Astrocyte of the spinal cord (primary cell): ENCODE measurements around the gene SUPT20HL2.
A peak's percentile ranks its signal among the peaks of the same experiment; 100 is the strongest.

Experiments used
- DNase-seq: peaks from one replicate; pipeline ENCODE4 v3.0.0; 2011; ENCODE audit warnings: low read depth, low spot score
- H3K4me3 ChIP-seq: 2 replicates; pipeline ENCODE4 v1.5.1; 2011; ENCODE audit warnings: low read depth, mild to moderate bottlenecking, low read length, moderate library complexity
- in situ Hi-C: cut with HindIII; loops from 2 replicates; pipeline ENCODE4 v1.10.0; 2017; ENCODE audit warnings: low sequenced_read_pairs
- TF ChIP-seq, protein P1 (sequence below): IDR thresholded peaks from 2 replicates; pipeline ENCODE4 v1.5.1; 2012; ENCODE audit warnings: low read depth, mild to moderate bottlenecking, low read length, inconsistent platforms

The SUPT20HL2 gene

DNA sequence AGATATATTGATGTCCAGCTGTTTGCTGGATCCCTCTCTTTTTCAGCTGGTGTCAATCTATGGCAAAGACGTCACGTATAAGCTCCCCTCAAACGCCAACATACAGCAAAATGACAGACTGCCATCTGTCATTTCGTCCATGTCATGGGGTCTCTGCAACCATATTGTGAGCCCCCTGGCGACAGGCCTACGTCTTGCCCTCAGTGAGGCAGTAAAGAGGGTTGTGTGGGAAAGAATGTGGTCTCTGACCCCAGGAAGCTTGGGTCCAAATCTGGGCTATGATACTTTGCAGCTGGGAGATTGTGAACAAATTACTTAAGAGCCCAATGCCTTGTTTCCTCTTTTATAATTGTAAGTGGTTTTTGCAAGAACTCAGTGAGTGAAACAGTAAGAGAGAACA is 7.4 kb downstream of the SUPT20HL2 start:
- DNase-seq: no peak
- no peak overlapping the region for H3K4me3 ChIP-seq
- TF ChIP-seq, protein P1, sequence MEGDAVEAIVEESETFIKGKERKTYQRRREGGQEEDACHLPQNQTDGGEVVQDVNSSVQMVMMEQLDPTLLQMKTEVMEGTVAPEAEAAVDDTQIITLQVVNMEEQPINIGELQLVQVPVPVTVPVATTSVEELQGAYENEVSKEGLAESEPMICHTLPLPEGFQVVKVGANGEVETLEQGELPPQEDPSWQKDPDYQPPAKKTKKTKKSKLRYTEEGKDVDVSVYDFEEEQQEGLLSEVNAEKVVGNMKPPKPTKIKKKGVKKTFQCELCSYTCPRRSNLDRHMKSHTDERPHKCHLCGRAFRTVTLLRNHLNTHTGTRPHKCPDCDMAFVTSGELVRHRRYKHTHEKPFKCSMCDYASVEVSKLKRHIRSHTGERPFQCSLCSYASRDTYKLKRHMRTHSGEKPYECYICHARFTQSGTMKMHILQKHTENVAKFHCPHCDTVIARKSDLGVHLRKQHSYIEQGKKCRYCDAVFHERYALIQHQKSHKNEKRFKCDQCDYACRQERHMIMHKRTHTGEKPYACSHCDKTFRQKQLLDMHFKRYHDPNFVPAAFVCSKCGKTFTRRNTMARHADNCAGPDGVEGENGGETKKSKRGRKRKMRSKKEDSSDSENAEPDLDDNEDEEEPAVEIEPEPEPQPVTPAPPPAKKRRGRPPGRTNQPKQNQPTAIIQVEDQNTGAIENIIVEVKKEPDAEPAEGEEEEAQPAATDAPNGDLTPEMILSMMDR: no peak
- in situ Hi-C loops: no loop called here

DNA sequence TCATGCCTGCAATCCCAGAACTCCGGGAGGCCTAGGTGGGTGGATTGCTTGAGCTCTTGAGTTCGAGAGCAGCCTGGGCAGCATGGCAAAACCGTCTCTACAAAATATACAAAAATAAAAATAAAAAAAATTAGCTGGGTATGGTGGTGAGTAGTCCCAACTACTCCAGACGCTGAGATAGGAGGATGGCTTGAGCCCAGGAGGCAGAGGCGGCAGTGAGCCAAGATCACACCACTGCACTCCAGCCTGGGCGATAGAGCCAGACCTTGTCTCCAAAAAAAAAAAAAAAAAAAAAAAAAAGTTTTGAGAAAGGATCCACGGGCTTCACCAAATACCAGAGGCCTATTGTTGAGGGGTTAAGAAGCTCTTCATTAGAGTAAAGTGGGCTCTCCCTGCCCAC is 8.0 kb downstream of the SUPT20HL2 start:
- no peak for DNase-seq
- no peak overlapping the region for H3K4me3 ChIP-seq
- TF ChIP-seq, protein P1: no peak
- in situ Hi-C loops: no loop called here

- TF ChIP-seq, protein P1: no peak
- in situ Hi-C loops: no loop called here
- no peak overlapping the region for H3K4me3 ChIP-seq
- no peak for DNase-seq
These were observed 12.1 kb downstream of the SUPT20HL2 start for GRCh38 chrX:24301806-24302205.

- TF ChIP-seq, protein P1: no peak
- in situ Hi-C loops: no loop called here
- H3K4me3 ChIP-seq: no peak overlapping the region
- DNase-seq: no peak
These were observed 12.8 kb downstream of the SUPT20HL2 start for GRCh38 chrX:24301060-24301459.

DNA sequence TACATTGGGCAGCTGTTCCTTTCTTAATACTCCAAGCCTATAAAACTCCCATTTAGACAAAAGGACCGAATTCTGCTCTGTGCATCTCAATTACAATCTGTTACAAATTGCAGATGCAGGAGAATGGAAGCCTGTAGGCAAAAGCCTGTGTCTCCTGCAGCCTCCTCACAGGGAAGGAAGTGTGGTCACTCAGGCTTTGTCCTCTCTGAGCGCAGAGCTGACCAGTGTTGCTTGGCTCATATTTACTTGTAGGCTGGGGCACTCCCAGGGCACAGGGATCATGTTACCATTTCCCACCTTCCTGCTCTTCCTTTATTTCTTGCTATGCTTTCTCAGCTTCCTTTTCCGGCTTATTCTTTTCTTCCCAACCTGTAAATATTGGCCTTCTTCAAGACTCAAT is 15.7 kb downstream of the SUPT20HL2 start:
- no peak overlapping the region for H3K4me3 ChIP-seq
- DNase-seq: no peak
- in situ Hi-C loops: no loop called here
- TF ChIP-seq, protein P1: no peak

GRCh38 chrX:24294619-24295018 is 19.2 kb downstream of the SUPT20HL2 start:
- no peak for DNase-seq
- TF ChIP-seq, protein P1: peak; percentile 24
- H3K4me3 ChIP-seq: no peak overlapping the region
- in situ Hi-C loops: no loop called here

- in situ Hi-C loops: no loop called here
- no peak overlapping the region for H3K4me3 ChIP-seq
- no peak for DNase-seq
- TF ChIP-seq, protein P1: no peak
These were observed 20.5 kb downstream of the SUPT20HL2 start for GRCh38 chrX:24293412-24293811.
